Panc1 (cell line): Measurements from ENCODE around the gene HLA-DMB. TPM values are rescaled to one million over a fixed set of nuclear protein-coding genes. Genes with fewer than 3 reads are reported as not detected.

Experiments
- ATAC-seq: fragments of 200-7000 bp; cut with Tn5 transposase; 2 replicates; pipeline ENCODE4 v1.9.1; 2020; ENCODE audit warnings: mild to moderate bottlenecking, moderate library complexity
- BruUV-seq: library from RNA; stranded (reverse); fragments of 400-500 nt; replicated peaks from 2 replicates; lab custom pipeline; 2021; lab: Mats Ljungman, UMichigan
- CTCF ChIA-PET: fragments of 300-600 bp; sonication (Branson Sonifier 250); formaldehyde crosslinking; loops from one replicate; lab custom pipeline; 2022; ENCODE audit warnings: antibody characterized with exemption; lab: Charles Lee
- POLR2A ChIA-PET: fragments of 300-600 bp; sonication (Branson Sonifier 250); formaldehyde crosslinking; loops from one replicate; lab custom pipeline; 2022; ENCODE audit warnings: antibody characterized with exemption; lab: Charles Lee
- DNase-seq: peaks from one replicate; pipeline ENCODE4 v3.0.0-alpha.2; 2010; ENCODE audit warnings: low read depth, low spot score
- H3K27ac ChIP-seq: 2 replicates; pipeline ENCODE4 v1.5.1; 2011; ENCODE audit warnings: mild to moderate bottlenecking, low read length, inconsistent platforms
- H3K27me3 ChIP-seq: fragments of 200-500 bp; sonication (Bioruptor generic); 2 replicates; pipeline ENCODE4 v1.6.0; 2014; ENCODE audit warnings: low read length, inconsistent platforms; ENCODE audit not compliant: control insufficient read depth, insufficient read depth
- H3K36me3 ChIP-seq: fragments of 200-500 bp; sonication (Bioruptor generic); 2 replicates; pipeline ENCODE4 v1.5.1; 2014; ENCODE audit warnings: inconsistent platforms, mild to moderate bottlenecking, low read length, moderate library complexity; ENCODE audit not compliant: control insufficient read depth, insufficient read depth
- H3K4me1 ChIP-seq: 2 replicates; pipeline ENCODE4 v1.5.1; 2011; ENCODE audit warnings: inconsistent platforms, mild to moderate bottlenecking, low read length, moderate library complexity; ENCODE audit not compliant: control insufficient read depth, insufficient read depth
- H3K4me3 ChIP-seq, 2 experiments: 2 replicates each; pipeline ENCODE4 v1.5.1; 2011 to 2012; ENCODE audit warnings: low read depth in 2 of 2, low read length in 2 of 2, mild to moderate bottlenecking in 2 of 2, inconsistent platforms in 1 of 2, moderate library complexity in 1 of 2
- H3K9me3 ChIP-seq: fragments of 200-500 bp; sonication (Bioruptor generic); 2 replicates; pipeline ENCODE4 v1.5.1; 2014; ENCODE audit warnings: low read depth, mild to moderate bottlenecking, inconsistent platforms, low read length, moderate library complexity; ENCODE audit not compliant: control insufficient read depth, insufficient read depth
- CTCF ChIP-seq: fragments of 450-650 bp; IDR thresholded peaks from 2 replicates; pipeline ENCODE4 v1.5.1; 2017; ENCODE audit warnings: mild to moderate bottlenecking
- POLR2AphosphoS5 ChIP-seq: IDR thresholded peaks from 2 replicates; pipeline ENCODE4 v1.6.1; 2012; ENCODE audit warnings: mild to moderate bottlenecking, low read depth, low read length, moderate library complexity
- REST ChIP-seq, 2 experiments: IDR thresholded peaks; 2 replicates each; pipeline ENCODE4 v1.6.1; 2011 to 2012; ENCODE audit warnings: low read depth in 2 of 2, control low read depth in 1 of 2, low read length in 1 of 2, mild to moderate bottlenecking in 1 of 2, moderate library complexity in 1 of 2; ENCODE audit not compliant: insufficient read depth in 1 of 2
- SIN3A ChIP-seq: IDR thresholded peaks from 2 replicates; pipeline ENCODE4 v1.6.1; 2012; ENCODE audit warnings: low read depth, mild to moderate bottlenecking, low read length, moderate library complexity, borderline replicate concordance; ENCODE audit not compliant: insufficient read depth
- TCF7L2 ChIP-seq: IDR thresholded peaks from 2 replicates; pipeline ENCODE4 v1.6.1; 2011; ENCODE audit warnings: mild to moderate bottlenecking, low read depth, low read length, inconsistent platforms
- in situ Hi-C: cut with HindIII; loops from 2 replicates; pipeline ENCODE4 v1.10.0; 2016; ENCODE audit warnings: low sequenced_read_pairs, low pct_unique_long_range_greater_than_20kb
- intact Hi-C: fragments of 100-400 bp; cut with micrococcal nuclease; formaldehyde crosslinking; loops from one replicate; pipeline ENCODE4 v1.10.0; 2022; ENCODE audit not compliant: unreplicated experiment
- total RNA-seq: library from RNA; stranded (reverse); gene quantifications from one replicate; pipeline ENCODE4 v1.2.1, GENCODE V29; 2021; ENCODE audit not compliant: unreplicated experiment

HLA-DMB gene
- total RNA-seq, 1 experiment from 2014 or later: 0.44 TPM

GRCh38 chr6:32890831-32891230, 50.0 kb downstream of the HLA-DMB start:
- Histone ChIP-seq H3K36me3 (peaks cover 2% of the 10 kb centered on the region; the same call in 1 of the 2 replicates), H3K27me3 (no peaks in the 10 kb centered on the region), H3K4me3 (no peak overlapping the region), H3K4me1 (peaks cover 9% of the 10 kb centered on the region), H3K27ac (no peak overlapping the region), H3K9me3 (no peaks in the 10 kb centered on the region)
- CTCF ChIA-PET: interaction anchor here (1.2 kb wide), 1 partner anchor 94 kb away, joined by 3 read pairs; no protein-coding TSS in a partner anchor
- intact Hi-C loops (no loop called here), in situ Hi-C loops (no loop called here)
- BruUV-seq: no TSS peak
- ATAC-seq (no peak), DNase-seq (no peak)
- POLR2A ChIA-PET: no interaction called here
- TF ChIP-seq TCF7L2 (no peak), POLR2AphosphoS5 (no peak), CTCF (no peak), REST (IDR thresholded peaks at IDR 0.05; ENCODE audit: insufficient read depth in 1 of 2, low read depth in 2 of 2, low read length in 1 of 2) (no peak), SIN3A (no peak)

- BruUV-seq: no TSS peak
- H3K27me3 ChIP-seq: no peaks in the 10 kb centered on the region
- no peaks in the 10 kb centered on the region for H3K9me3 ChIP-seq
- CTCF ChIA-PET: interaction anchor here (1.2 kb wide), 1 partner anchor 95 kb away, joined by 3 read pairs; no protein-coding TSS in a partner anchor
- H3K4me3 ChIP-seq: no peak overlapping the region
- TF ChIP-seq SIN3A (no peak), POLR2AphosphoS5 (no peak), CTCF (no peak), REST (IDR thresholded peaks at IDR 0.05; ENCODE audit: insufficient read depth in 1 of 2, low read depth in 2 of 2, low read length in 1 of 2) (no peak), TCF7L2 (no peak)
- in situ Hi-C loops (no loop called here), intact Hi-C loops (loop anchor here (5.0 kb wide), 2 partner anchors 58 to 93 kb away; no protein-coding TSS in a partner anchor)
- ATAC-seq: no peak
- peaks cover 3% of the 10 kb centered on the region; the same call in 1 of the 2 replicates for H3K4me1 ChIP-seq
- DNase-seq: no peak
- no peak overlapping the region for H3K27ac ChIP-seq
- POLR2A ChIA-PET: no interaction called here
- no peaks in the 10 kb centered on the region; the same call in 1 of the 2 replicates for H3K36me3 ChIP-seq
Measured at GRCh38 chr6:32889533-32889932, 51.3 kb downstream of the HLA-DMB start.
